HG03280 (cell line): Measurements from ENCODE around the gene ZNF654.
"Not testable (repeated sequence)": the region's sequence is repeated elsewhere in the genome, so short reads cannot be mapped to it uniquely, and the experiment has no call there.

ENCODE experiments used
- ATAC-seq: cut with Tn5 transposase; IDR thresholded peaks from one replicate; pipeline ENCODE4 v1.9.1; 2021; ENCODE audit warnings: mild to moderate bottlenecking, moderate library complexity; ENCODE audit not compliant: unreplicated experiment

ZNF654 gene

DNA sequence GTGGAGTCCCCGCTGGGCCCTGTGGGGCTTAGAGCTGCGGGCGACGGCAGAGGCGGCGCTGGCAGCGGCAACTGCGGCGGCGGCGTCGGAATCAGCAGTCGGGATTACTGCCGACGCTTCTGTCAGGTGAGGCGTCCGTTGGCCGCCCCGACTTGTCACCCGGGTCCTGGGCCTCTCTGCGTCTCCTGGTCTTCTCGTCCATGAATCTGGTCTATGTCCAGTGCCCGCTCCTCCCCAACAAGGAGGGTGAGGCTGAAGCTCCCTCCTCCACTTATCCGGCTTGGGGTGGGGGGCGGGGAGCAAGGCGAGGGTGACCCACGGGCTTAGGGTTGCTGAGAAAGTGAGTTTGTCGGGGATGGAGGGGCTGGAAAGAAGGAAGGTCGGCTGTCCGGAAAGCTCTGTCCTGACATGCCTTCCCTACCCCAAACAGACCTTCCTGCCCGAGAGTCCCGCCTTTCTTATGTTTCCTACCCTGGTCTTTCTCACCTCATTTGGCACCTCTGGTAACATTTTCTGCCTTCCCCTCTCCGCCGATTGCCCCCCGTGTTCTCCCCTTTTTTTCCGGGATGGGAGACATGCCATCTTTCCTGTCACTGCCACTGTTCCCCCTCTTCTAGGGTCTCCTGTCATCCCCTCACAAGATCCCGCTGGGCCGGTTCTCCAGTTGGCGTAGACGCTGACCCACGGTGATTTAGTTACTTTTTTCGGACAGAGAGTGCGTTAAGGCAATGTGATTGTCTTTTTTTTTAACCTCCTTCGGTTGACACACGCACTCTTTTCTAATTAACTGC lies 520 bp downstream of the ZNF654 start:
- ATAC-seq = no peak

- no peak for ATAC-seq
Observed at GRCh38 chr3:88061746-88062145, 2.7 kb downstream of the ZNF654 start.

GRCh38 chr3:88075072-88075471 lies 16.0 kb downstream of the ZNF654 start:
- no peak for ATAC-seq

DNA sequence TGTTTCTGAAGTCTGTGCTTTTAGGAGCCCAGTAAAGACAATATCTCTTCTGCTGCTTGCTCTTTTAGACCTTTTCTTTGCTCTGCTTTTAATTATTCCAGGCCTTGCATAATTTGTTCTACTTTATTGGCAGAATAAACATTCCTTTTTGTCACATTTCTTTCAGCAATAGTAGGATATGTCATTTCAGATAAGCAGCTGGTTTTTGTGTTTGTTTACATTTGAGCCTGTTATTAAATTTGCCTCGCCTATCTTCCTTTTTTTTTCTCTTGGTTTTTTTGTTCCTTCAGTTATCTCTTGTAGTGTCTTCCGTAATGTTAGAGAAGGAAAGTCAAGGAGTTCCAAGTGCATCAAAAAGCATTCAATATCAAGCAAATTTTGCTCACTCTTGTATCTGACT lies 16.4 kb downstream of the ZNF654 start:
- no peak for ATAC-seq

GRCh38 chr3:88076712-88077111 lies 17.7 kb downstream of the ZNF654 start:
- ATAC-seq = no peak

DNA sequence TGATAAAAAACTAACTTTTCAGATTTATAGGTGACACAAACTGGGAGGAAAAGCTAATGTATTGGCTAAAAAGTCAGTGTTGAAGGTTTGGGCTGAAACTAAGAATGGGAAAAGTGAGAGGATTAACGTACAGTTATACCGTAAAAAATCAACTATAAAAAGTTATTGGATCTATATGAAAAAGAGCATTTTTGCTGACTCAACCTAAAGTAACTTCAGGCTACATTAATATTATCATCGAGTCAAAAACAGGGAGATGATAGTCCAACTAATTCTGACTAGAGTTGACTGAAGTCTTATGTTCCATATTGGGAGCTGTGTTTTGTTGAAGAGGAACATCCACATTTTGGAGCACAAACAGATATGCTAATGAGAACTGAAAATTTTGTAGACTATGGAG lies 19.9 kb downstream of the ZNF654 start:
- ATAC-seq = no peak

GRCh38 chr3:88082854-88083253 lies 23.8 kb downstream of the ZNF654 start:
- no peak for ATAC-seq

GRCh38 chr3:88084097-88084501 lies 25.0 kb downstream of the ZNF654 start:
- ATAC-seq = no peak

DNA sequence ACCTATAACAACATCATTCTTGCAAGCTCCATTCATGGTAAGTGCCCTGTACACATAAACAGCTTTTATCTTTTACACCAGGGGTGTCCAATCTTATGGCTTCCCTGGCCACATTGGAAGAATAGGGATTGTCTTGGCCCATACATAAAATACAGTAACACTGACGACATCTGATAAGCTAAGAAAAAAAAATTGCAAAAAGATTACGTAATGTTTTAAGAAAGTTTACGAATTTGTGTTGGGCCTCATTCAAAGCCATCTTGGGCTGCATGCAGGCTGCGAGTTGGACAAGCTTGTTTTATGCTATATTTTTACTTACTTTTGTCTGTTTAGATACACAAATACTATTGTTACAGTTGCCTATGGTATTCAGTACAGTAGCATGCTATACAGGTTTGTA lies 31.6 kb downstream of the ZNF654 start:
- ATAC-seq = no peak

GRCh38 chr3:88092270-88092669 lies 33.2 kb downstream of the ZNF654 start:
- no peak for ATAC-seq

GRCh38 chr3:88093266-88093665 lies 34.2 kb downstream of the ZNF654 start:
- ATAC-seq = no peak

DNA sequence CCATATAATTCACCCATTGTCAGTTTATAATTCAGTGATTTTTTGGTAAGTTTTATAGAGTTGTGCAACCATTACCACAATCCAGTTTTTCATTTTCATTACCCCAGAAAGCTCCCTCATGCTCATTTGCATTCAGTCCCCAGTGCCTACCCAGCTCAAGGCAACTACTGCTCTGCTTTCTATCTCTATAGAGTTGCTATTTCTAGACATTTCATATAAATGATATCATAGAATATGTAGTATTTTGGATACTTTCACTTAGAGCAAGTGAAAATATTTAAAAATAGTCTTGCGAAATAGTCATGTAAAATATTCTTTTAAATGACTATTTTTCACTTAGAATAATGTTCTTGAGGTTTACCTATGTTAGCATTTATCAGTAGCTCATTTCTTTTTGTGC lies 42.1 kb downstream of the ZNF654 start:
- peak; percentile 59 for ATAC-seq

DNA sequence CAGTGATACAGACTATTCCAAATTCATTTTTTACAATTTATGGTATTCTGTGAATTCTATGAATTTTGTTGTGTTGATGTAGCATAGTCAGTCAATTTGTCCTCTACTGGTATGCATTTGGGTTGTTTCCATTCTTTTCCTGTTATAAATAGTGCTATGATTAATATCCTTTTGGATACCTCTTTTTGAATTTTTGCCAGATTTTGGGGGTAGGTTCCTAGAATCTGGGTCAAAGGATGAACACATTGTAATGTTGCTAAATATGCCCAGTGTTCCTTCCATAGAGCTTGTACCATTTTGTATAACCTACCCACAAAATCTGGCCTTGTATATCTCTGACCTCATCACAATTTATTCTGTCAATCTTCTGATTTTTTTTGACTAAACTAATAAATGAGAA lies 46.3 kb downstream of the ZNF654 start:
- ATAC-seq = no peak

- ATAC-seq = no peak
Observed at GRCh38 chr3:88112289-88112688, 53.2 kb downstream of the ZNF654 start.

DNA sequence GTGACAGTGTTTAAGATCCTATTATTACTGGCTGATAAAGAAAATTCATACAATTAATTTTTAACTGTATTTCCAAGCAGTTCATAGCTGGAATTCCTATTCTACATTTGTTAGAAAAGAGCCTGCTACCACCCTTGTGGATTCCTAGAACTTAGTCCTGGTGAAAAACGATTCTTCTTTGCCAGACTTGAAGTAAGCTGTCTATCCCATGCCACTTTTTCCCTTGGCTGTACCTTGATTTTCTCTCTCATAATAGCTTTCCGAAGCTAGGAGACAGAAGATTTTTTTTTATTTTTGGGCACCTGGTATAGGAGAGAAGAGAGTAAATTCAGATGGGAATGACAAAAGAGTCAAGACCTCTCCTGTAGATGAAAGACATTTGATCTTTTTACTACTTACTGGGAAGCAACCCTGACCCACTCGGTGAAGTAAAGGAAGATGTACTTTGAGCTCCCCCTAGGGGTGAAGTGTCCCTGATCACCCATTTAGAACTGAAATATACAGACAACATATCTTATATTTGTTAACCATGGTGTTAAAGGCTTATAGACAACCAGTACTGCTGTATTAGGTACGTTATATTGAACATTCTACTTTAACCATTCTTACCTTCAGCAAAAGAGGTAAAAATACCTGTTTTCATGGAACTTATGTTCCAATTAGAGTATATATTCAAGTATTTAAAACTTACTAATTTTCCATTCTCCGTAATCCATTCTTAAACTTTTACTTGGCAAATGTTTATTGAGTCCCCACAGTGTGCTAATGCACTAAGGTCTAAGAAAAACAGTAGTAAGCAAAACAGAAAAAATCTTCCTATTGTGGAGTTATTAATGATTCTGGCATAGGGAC lies 54.5 kb downstream of the ZNF654 start:
- ATAC-seq = peak; percentile 95

GRCh38 chr3:88114878-88115549 lies 56.0 kb downstream of the ZNF654 start:
- ATAC-seq = no peak

GRCh38 chr3:88117683-88118082 lies 58.6 kb downstream of the ZNF654 start:
- no peak for ATAC-seq

DNA sequence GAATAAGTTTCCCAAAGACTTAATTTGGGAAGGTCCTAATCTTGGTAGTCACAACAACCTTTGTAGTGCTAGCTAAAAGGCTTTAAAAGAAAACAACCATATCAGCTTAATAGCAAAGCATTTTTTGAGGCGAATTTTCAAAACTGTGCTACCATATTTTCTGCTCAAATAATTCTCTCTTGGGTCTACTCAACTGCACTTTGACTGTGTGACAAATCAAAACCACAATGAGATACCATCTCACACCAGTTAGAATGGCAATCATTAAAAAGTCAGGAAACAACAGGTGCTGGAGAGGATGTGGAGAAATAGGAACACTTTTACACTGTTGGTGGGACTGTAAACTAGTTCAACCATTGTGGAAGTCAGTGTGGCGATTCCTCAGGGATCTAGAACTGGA lies 59.5 kb downstream of the ZNF654 start:
- ATAC-seq = not testable (repeated sequence)

DNA sequence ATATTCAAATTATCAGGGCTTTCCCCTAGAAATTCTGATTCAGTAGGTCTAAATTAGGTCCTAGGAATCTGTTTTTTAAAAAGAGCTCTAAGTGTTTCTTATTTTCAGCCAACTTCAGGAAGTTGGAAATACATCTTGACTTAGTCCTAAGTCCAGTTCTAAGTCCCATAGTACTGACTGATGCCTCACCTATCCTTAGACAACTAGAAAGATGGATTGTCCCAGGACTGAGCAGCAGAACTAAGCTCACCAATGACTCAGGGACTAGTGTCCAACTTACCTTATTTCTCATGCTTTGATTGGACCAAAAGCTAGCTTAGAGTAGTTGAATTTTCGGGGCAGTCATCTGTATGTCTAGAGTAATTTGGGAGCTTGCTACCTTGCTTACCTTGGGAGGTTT lies 64.5 kb downstream of the ZNF654 start:
- no peak for ATAC-seq

- no peak for ATAC-seq
Observed at GRCh38 chr3:88131695-88132094, 72.6 kb downstream of the ZNF654 start.

DNA sequence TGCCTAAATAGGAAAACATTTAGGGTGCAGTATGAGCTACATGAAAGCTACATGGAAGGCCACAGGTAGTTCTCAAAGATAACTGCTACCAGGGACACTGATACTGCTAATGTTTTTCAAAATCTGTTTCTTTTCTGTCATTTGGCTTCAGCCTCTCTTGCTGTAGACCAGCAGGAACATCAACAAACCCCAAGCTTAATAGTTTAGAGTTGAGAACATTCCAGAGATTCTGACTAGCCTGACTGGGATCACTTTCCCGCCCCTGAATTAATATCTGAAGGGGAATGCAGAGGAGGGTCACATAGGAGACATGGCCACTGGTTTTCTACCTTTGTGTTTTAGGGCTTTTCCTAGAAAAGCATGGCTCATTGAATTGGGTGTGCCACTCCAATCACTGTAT lies 73.8 kb downstream of the ZNF654 start:
- ATAC-seq = no peak
